HG03342 (cell line): ENCODE measurements around the gene PCDHGC3.

ENCODE experiments used
- ATAC-seq: cut with Tn5 transposase; IDR thresholded peaks from one replicate; pipeline ENCODE4 v1.9.1; 2021; ENCODE audit warnings: mild to moderate bottlenecking, moderate library complexity; ENCODE audit not compliant: unreplicated experiment

The PCDHGC3 gene

DNA sequence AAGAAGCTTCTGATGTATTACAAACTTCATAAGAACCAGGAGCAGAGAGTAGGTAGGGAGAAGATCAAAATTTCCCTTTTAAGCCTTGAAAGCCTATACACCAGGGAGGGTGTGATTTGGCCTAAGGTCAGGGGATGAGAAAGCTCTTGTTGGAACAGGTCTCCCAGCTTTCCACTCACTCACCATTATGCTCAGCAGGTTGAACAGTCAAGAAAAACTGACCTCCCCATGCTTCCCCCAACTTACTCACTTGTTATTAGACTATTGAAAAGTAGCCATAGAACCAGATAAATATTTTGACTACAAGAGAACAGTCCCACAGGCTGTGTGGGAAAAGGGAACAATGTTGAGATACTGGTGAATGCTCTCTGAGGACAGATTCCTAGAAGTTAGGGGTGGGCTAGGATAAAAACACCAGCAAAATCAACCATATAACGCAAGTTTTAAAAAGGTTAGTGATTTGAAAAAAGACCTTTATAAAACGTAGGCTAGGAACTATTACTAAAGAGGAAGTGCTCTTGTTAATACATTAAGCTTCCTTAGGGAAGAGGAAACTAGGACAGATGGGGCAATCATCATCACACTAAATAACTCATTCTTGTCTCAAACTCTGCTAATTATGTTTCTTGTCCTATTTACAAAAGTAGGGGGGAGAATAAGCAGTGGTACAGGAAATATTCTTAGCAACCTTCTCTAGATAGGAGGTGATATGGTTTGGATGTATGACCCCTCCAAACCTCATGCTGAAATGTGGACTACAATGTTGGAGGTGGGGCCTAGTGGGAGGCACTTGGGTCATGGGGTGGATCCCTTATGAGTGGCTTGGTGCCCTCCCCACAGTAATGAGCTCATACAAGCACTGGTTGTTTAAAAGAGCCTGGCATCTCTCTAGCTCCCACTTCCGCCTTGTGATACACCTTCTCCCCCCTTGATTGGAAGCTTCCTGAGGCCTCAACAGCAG, 44.1 kb downstream of the PCDHGC3 start:
- ATAC-seq, result no peak

DNA sequence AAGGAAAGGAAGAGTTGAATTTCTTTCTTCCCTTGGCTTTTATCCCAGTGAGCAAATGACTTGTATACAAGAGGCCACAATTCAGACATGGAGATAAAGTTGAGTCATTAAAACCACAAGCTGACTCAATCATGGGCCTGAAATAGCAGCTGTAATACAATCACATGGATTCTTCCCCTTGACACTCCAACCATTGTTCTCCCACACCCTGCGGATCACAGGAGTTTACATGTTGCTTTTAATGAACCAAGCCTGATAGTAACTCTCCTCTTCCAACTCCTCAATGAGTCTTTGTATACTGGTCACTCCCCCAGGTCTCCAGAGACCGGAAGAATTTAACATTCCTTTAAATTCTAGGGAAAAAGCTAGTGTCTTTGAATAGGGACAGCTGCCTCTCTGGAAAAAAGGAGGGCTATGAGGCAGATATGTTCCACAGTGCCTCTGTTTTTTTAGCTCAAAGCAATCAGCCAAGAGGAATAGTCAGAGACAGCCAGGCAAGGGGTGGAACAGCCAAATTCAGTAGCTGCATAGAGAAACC, 45.5 kb downstream of the PCDHGC3 start:
- no peak for ATAC-seq

DNA sequence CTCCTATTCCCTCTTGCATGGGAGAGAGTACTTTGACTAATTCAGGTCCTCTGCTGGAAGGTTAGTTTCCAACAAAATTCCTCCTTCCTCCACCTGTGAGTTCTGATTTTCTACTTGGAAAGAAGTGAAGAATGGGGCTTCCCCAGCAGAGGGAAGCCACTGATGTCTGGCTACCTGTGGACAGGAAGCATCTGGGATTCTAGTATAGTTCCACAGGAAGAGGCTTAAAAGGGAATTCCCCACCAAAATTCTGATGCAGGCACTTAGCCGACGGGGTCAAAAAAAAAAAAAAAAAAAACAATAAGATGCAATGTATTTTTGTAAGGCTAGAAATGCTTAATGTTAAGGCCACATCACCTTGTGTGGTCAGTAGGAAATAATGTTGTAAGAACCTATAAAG, 46.5 kb downstream of the PCDHGC3 start:
- ATAC-seq, result no peak

DNA sequence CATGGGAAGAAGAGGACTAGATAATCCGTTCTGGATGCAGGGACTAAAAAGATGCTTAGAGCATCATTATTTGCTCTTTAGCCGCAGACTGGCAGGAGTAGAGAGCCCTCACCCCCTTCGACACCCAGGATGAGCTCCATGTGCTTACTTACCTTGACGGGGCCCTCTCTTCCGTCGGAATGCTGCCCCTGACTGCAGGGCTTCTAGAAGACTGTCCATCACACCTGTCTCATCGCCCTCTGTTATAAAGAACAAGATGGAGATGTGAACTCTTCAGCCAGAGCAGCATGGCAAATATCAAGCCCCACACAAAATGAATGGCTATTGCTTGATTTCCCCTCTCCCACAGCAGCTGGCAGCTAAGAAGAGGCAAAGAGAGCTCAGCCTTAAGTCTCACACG, 48.2 kb downstream of the PCDHGC3 start:
- no peak for ATAC-seq

DNA sequence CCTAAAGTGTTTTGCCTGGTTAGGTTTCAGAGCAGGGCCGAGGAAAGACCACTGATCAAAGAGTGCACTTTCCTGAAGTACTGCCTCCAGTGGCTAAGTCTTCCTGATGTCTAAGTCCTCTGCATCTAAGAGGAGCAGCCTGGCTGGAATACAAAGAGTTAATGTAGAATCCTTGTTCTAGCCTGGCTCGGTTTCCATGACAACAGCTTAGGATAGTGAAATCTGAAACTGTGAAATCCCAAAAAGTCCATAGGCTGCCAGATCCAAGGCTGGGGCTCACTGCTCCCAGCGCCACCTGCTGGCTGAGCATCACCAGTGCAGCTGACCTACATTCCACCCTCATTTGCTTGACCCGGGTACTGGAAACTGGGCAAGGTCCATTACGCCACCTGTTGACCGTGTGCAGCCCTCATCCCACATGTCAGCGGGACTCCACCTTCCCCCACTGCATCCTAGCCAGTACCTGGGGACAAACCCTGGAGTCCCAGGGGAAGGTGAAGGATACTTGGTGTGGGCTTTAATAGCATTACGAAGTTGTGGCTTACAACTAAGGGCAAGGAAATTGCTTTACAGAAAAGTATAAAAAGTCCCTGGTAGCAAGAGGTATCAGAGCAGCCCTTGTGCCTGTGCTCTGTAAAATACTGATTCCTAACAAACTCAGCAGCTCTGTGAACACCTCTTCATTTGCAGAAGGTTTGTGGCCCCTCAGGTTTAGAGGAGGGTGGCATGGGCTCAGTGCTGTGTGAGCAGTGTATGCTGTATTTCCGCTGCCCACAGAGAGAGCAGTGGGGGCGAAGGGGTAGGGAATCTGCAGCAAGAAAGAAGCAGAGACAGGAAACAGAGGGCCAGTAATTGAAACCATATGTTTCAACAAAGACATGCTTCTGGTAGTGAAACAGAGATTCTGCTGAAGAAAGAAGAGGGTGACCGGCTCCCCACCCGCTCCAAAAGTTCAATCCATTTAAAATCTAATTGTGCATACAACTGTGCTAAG, 49.1 kb downstream of the PCDHGC3 start:
- peak; percentile 57 for ATAC-seq

DNA sequence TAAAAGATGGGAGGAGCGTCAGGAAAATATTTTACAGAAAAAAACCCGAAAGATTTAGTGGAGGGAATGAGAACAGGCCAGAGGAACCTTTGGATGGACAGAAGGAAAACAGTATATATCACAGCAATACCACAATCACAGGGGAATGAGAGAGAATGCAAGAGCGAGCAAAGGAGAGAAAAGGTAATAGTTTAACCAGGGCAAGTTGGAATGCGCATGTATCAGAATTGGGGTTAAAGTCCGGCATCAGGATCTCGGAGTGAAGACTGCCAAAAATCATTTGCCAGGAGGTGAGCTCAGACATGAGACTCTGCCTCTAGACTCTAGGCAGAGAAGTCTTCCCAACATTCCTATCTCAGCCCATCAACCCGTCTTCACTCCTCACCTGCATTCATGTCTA, 49.9 kb downstream of the PCDHGC3 start:
- ATAC-seq, result no peak

DNA sequence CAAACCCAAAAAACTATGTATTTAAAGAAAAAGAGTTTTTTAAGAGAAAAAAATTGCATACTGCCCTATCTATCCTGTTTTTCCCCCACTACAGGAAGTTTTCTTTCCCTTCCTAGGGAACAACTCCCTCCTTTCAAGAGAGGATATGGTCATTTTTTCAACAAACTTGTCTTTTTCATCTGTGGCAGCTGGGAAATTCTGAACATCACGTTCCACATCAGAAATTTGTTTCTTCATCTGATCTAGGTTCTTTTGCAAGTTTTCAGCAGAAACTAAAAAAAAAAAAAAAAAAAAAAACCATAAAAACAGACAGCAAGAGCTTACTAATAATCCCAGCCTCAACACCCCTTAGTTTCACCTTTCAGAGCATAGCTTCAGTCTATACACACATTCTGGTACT, 51.7 kb downstream of the PCDHGC3 start:
- no peak for ATAC-seq
